ENCODE results near the gene FBXO48. TPM values are rescaled to one million over a fixed set of nuclear protein-coding genes. Genes with fewer than 3 reads are reported as not detected.
"Not testable (repeated sequence)": the region's sequence is repeated elsewhere in the genome, so short reads cannot be mapped to it uniquely, and the experiment has no call there.

FBXO48 gene, protein sequence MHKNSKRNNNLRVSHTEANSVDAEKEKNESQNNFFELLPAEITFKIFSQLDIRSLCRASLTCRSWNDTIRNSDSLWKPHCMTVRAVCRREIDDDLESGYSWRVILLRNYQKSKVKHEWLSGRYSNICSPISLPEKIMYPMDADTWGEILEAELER
- total RNA-seq (2014; rRNA removed; shearing (Covaris generic)) = 0.52 and 1.00 TPM in 2 replicates

DNA sequence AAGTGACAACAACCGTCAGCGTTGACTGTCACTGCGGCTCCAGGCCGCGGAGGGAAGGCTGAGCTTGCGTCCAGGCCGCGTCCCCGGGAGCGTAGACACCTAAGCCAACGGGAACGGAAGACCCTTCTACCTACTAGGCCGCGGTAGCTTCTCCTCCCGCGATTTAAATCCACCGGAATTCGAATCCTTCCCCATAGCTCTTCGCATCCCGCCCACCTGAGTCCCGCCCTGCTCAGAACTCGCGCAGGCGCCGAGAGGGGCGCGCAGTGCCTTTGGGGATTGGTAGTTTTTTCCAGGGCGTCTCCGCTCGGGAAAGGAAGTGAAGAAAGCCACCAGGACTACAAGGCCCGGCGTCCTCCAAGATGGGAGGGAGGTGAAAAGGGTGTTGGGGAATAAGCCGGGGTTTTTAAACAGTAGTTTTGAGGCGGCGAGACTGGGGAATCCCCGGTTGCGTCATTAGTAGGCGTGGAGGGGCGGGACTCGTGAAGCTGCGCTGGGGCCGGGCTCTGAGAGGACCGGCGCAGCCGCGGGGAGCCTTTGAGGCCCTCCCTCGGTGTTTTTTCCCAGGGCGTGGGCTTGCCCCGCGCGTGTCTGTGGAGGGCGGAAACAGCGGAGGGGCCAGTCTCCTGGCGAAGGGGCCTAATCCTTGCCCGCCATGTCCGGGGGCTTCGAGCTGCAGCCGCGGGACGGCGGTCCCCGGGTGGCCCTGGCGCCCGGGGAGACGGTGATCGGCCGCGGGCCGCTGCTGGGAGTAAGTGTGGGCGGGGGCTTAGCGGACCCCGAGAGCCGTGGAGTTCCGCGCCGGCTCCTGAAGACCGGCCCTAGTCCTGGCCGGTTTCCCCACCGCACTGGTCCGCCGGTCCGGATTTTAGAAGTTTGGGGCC is at the start of gene FBXO48, which contains the start of gene APLF:
Gene FBXO48 (minus strand): TSS at position 218 of the 884 bp plus-strand sequence. CDS start 2,149 bp downstream, outside the sequence.
Gene APLF (plus strand): TSS at position 509 of the 884 bp plus-strand sequence. CDS start 147 bp downstream, at position 656.
- Histone ChIP-seq H3K27me3 (ENCODE audit: control insufficient read depth, insufficient read depth, low read length) (no peaks in the 10 kb centered on the region), H3K36me3 (replicated peaks; ENCODE audit: control insufficient read depth, insufficient read depth, low read length) (no peaks in the 10 kb centered on the region), H3K4me3 (ENCODE audit: insufficient read depth, low read depth, low read length) (peak within 1 kb of the TSS; percentile 89)
- peak; percentile 88 for DNase-seq

DNA sequence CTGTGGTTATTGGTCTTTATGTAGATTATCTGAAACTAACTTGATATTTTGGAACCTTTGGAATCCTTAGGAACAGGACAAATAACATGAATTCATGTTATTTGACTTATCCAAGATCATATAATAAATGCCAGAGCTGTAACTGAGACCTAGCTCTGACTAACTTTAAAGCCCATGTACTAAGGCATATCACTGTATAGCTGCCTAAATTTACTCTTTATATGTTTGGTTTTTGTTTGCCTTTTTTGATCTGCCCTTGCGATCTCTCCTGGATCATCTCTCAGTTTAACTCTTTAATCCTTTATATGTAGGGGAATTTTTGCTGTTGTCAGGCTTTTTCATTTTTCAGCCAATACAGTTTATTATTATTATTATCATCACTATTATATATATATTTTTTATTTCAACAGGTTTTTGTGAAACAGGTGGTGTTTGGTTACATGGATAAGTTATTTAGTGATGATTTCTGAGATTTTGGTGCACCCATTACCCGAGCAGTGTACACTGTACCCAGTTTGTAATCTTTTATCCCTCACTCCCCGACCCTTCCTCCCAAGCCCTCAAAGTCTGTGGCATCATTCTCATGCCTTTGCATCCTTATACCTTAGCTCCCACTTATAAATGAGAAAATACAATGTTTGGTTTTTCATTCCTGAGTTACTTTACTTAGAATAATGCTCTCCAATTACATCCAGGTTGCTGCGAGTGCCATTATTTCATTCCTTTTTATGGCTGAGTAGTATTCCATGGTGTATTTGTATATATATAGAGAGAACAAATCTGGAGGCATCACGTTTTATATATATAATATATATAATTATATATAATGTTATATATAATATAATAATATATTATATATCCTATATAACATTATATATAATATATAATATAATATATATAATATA is 49.2 kb upstream of the FBXO48 start:
- DNase-seq = no peak
- H3K27me3 ChIP-seq (ENCODE audit: control insufficient read depth, insufficient read depth, low read length) = no peaks in the 10 kb centered on the region
- no peak overlapping the region for H3K4me3 ChIP-seq (ENCODE audit: insufficient read depth, low read depth, low read length)
- no peaks in the 10 kb centered on the region for H3K36me3 ChIP-seq (replicated peaks; ENCODE audit: control insufficient read depth, insufficient read depth, low read length)

DNA sequence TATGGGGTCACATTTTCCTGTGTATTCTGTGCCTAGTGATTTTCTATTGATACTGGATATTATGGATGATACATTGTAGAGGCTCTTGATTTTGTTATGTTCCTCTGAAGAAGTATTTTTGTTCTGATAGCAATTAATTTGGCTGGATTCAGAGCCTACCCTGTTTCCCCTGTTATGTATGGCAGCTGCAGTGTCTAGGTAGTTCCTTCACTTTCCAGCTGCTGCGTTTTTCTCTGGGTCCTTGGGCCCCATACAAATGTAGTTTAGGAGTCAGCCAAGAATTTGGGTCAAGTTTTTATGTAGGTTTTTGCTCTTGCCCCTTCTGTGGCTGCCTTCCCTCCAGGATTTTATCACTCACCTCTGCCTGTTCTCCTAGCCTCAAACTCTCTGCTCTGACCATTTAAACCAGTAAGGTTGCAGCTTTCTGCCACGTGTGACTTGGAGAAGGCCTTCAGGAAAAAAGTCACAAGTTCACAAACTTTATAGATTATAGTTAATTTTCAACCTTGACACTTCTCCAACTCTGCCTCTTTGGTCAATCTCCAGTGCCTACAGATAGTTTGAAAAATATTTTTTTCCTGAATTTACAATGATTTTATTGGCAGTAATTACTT is 47.3 kb upstream of the FBXO48 start:
- no peaks in the 10 kb centered on the region for H3K36me3 ChIP-seq (replicated peaks; ENCODE audit: control insufficient read depth, insufficient read depth, low read length)
- no peak overlapping the region for H3K4me3 ChIP-seq (ENCODE audit: insufficient read depth, low read depth, low read length)
- H3K27me3 ChIP-seq (ENCODE audit: control insufficient read depth, insufficient read depth, low read length) = no peaks in the 10 kb centered on the region
- DNase-seq = no peak

DNA sequence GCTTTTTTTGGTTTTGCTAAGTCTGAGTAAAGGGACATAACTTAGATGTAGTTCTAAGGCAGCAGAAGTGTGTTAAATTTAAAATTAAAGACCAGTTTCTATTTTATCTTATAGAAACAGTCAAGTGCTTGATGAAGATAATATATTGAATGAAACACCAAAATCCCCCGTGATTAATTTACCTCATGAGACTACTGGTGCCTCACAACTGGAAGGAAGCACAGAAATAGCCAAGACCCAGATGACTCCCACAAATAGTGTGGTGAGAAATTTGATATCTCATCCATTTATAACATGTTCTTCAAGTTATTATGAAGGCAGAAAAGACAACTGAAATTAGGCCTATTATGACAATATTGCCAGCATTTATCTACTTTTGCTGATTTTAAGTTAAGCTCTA is 45.9 kb upstream of the FBXO48 start:
- H3K4me3 ChIP-seq (ENCODE audit: insufficient read depth, low read depth, low read length) = no peak overlapping the region
- no peaks in the 10 kb centered on the region for H3K36me3 ChIP-seq (replicated peaks; ENCODE audit: control insufficient read depth, insufficient read depth, low read length)
- no peak for DNase-seq
- H3K27me3 ChIP-seq (ENCODE audit: control insufficient read depth, insufficient read depth, low read length) = no peaks in the 10 kb centered on the region

DNA sequence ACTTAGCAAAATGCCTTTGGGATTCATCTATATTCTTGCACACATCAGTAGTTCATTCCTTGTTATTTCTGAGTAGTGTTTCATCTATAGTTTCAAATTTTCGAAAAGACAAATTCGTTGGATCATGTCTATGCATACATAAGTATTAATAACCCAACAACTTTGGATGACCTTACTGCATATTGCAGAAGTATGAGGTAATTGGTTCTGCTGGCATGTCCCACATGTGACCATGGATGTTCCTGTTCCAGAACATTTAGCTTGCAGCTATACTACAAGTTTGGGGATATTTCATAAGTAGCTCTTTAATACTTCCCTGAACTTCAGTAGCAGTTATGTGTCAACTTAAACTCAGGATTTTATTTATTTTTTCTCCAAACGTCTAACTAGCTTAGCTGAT is 45.2 kb upstream of the FBXO48 start:
- no peak for DNase-seq
- no peak overlapping the region for H3K4me3 ChIP-seq (ENCODE audit: insufficient read depth, low read depth, low read length)
- H3K36me3 ChIP-seq (replicated peaks; ENCODE audit: control insufficient read depth, insufficient read depth, low read length) = no peaks in the 10 kb centered on the region
- H3K27me3 ChIP-seq (ENCODE audit: control insufficient read depth, insufficient read depth, low read length) = no peaks in the 10 kb centered on the region

DNA sequence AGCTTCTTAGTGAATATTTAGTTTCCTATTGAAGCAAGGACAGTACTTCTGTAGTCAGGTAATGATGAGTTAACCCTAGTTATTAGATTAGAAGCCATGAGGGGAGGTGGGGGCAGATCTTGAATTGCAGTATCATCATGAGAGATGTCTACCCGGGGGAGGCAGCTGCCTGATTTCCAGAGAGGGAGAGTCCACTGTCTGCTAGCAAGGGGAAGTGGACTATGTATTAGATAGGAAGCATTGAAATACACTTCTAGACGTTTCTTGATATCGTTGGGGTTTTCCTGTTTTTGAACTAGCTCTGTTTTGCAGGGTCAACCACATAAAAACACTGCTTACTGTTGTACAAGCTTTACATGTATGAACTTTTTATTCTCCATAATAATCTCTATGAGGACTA is 39.1 kb upstream of the FBXO48 start:
- Histone ChIP-seq H3K27me3 (ENCODE audit: control insufficient read depth, insufficient read depth, low read length) (no peaks in the 10 kb centered on the region), H3K36me3 (replicated peaks; ENCODE audit: control insufficient read depth, insufficient read depth, low read length) (no peaks in the 10 kb centered on the region), H3K4me3 (ENCODE audit: insufficient read depth, low read depth, low read length) (no peak overlapping the region)
- DNase-seq = no peak

DNA sequence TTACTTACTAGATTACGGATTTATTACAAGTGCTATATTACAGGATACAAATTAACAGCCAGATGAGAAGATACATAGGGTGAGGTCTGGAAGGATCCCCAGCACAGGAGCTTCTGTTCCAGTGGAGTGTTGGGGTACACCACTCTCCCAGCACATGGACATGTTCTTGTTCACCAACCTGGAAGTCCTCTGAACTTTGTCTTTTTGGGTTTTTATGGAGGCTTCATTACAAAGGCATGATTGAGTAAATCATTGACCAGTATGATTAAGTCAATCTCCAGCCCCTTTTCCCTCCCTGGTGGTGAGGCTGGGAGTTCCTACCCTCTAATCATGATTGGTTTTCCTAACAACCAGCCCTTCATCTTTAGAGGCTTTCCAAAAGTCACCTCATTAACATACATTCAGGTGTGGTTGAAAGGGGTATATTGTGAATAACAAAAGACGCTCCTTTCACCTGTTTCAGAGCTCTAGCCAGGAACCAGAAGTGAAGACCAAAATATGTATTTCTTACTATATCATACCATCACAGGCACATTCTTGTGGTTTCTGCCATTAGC is 38.6 kb upstream of the FBXO48 start:
- DNase-seq = no peak
- H3K4me3 ChIP-seq (ENCODE audit: insufficient read depth, low read depth, low read length) = no peak overlapping the region
- H3K27me3 ChIP-seq (ENCODE audit: control insufficient read depth, insufficient read depth, low read length) = no peaks in the 10 kb centered on the region
- no peaks in the 10 kb centered on the region for H3K36me3 ChIP-seq (replicated peaks; ENCODE audit: control insufficient read depth, insufficient read depth, low read length)

DNA sequence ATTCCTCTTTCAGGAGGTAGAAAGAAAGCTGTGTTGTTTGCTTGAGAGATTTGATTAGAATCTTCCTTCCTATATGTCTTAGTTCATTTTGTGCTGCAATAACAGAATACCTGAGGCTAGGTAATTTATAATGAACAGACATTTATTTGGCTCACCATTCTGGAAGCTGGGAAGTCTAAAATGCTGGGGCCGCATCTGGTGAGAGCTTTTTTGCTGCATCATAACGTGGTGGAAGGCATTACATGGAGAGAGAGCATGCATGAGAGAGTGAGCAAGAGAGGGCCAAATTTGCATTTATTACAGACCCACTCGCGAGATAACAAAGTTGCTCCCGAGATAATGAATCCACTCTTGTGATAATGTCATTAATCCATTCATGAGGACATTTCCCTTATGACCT is 34.7 kb upstream of the FBXO48 start:
- no peak for DNase-seq
- Histone ChIP-seq H3K36me3 (replicated peaks; ENCODE audit: control insufficient read depth, insufficient read depth, low read length) (no peaks in the 10 kb centered on the region), H3K27me3 (ENCODE audit: control insufficient read depth, insufficient read depth, low read length) (no peaks in the 10 kb centered on the region), H3K4me3 (ENCODE audit: insufficient read depth, low read depth, low read length) (no peak overlapping the region)

DNA sequence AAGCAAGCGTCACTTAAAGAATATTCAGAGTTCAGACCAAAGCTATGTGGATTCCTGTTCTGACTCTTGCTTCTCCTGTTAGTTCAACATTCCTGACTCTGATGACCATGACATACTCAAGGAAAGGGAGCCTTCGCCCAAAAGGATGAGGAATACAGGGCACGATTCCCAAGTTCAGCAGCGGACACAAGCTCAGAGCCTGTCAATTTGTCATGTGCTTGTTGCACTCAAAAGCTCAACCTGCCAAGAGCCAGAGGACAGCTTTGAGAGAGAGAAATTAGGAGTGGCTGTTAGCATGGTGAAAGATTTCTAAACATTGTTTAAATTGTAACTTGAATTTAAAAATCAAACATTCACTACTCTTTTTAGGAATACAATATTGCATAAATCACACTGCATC is 33.6 kb upstream of the FBXO48 start:
- DNase-seq = no peak
- H3K36me3 ChIP-seq (replicated peaks; ENCODE audit: control insufficient read depth, insufficient read depth, low read length) = no peaks in the 10 kb centered on the region
- H3K4me3 ChIP-seq (ENCODE audit: insufficient read depth, low read depth, low read length) = no peak overlapping the region
- H3K27me3 ChIP-seq (ENCODE audit: control insufficient read depth, insufficient read depth, low read length) = no peaks in the 10 kb centered on the region

DNA sequence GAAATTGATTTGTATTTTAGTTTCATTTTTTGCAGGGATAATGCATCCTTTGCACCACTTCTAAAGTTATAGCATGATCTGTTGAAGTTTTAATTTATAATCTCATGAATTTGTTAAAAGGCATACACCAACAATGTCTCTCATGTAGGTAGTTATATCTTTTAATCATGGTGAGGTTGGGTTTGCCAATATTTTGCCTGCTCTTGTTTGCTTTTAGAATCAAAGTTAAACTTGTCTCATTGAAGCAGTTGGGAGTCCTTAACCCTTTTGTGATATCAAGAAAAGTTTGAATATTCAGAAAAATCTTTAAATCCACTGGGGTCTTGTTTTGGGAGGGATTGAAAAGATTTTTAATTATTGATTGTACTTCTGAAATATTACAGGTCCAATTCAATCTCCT is 32.0 kb upstream of the FBXO48 start:
- Histone ChIP-seq H3K4me3 (ENCODE audit: insufficient read depth, low read depth, low read length) (no peak overlapping the region), H3K36me3 (replicated peaks; ENCODE audit: control insufficient read depth, insufficient read depth, low read length) (no peaks in the 10 kb centered on the region), H3K27me3 (ENCODE audit: control insufficient read depth, insufficient read depth, low read length) (no peaks in the 10 kb centered on the region)
- no peak for DNase-seq

DNA sequence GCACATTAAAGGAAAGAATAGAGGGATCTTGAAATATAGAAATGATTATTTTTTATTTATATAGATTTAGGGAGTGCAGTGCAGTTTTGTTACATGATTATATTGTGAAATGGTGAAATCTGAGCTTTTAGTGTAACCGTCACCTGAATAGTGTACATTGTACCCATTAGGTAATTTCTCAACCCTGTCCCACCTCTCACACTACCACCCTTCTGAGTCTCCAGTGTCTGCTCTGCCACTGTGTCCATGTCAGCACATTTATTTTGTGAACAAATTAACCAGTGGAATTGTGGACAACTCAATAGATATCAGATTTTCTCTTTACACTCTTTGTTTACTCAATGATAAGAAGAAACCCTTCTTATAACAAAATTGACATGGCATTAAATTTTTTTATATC is 24.5 kb upstream of the FBXO48 start:
- Histone ChIP-seq H3K36me3 (replicated peaks; ENCODE audit: control insufficient read depth, insufficient read depth, low read length) (no peaks in the 10 kb centered on the region), H3K27me3 (ENCODE audit: control insufficient read depth, insufficient read depth, low read length) (no peaks in the 10 kb centered on the region), H3K4me3 (ENCODE audit: insufficient read depth, low read depth, low read length) (no peak overlapping the region)
- DNase-seq = no peak

DNA sequence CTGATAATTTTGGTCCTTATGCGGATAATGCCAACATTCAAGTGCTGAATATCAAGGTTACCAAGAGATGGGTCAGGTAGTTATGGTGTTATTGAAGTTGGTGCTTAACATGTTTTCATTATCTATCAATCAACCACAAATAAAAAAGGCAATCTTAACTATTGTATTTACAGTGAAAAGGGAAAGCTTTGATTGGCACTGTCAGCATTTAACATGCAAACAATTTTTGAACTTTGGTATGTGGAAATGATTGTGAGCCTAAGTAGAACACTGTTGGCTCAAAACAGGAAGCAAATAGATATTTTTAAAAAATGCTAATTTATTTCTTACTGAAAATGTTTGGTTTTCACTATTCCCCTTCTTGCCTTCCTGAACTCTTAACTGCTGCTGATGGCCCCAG is 22.2 kb upstream of the FBXO48 start:
- Histone ChIP-seq H3K27me3 (ENCODE audit: control insufficient read depth, insufficient read depth, low read length) (no peaks in the 10 kb centered on the region), H3K36me3 (replicated peaks; ENCODE audit: control insufficient read depth, insufficient read depth, low read length) (no peaks in the 10 kb centered on the region), H3K4me3 (ENCODE audit: insufficient read depth, low read depth, low read length) (no peak overlapping the region)
- no peak for DNase-seq

DNA sequence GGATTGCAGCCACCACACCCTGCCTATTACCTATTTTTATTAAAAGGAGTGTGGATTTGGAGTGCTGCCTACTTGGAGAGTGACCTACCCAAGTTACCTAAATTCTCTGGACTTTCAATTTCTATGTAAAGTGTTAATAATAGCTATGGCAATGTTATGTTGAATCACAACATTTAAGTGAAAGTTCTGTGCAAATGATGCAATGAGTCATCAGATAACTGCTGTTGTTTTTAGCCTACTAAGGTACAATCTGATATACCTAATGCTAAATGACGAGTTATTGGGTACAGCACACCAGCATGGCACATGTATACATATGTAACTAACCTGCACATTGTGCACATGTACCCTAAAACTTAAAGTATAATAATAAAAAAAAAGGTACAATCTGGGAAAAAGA is 21.5 kb upstream of the FBXO48 start:
- not testable (repeated sequence) for H3K27me3 ChIP-seq (ENCODE audit: control insufficient read depth, insufficient read depth, low read length); H3K4me3 ChIP-seq (ENCODE audit: insufficient read depth, low read depth, low read length); DNase-seq; H3K36me3 ChIP-seq (replicated peaks; ENCODE audit: control insufficient read depth, insufficient read depth, low read length)

DNA sequence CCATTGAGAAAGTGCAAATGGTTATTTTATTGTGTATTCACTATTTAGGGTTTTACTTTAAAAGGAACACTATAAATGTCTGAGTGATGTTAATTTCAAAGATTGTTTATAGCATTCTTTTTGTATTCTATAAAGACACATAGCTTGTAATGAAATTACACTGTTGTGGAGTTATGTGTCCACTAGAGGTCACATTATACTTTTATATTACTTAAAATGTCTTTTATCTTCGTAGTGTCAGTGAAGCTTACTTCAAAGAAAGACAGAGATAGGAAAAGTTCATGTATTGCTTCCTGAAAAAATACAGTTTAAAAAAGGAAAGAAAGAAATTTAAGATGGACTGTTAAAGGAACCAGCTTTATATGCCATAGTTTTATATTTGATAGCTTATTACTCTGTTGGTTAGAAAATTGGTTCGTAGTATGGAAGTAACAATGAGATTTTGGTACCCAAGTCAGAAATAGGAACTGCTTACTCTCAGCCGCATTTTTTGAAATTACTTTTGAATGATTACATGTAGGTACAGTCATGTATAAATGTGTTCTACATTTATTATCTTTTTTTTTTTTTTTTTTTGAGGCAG is 20.8 kb upstream of the FBXO48 start:
- H3K4me3 ChIP-seq (ENCODE audit: insufficient read depth, low read depth, low read length) = no peak overlapping the region
- H3K27me3 ChIP-seq (ENCODE audit: control insufficient read depth, insufficient read depth, low read length) = no peaks in the 10 kb centered on the region
- DNase-seq = no peak
- no peaks in the 10 kb centered on the region for H3K36me3 ChIP-seq (replicated peaks; ENCODE audit: control insufficient read depth, insufficient read depth, low read length)

All from H7 (cell line).